ENCODE measurements around the gene CIC.

CIC gene

DNA sequence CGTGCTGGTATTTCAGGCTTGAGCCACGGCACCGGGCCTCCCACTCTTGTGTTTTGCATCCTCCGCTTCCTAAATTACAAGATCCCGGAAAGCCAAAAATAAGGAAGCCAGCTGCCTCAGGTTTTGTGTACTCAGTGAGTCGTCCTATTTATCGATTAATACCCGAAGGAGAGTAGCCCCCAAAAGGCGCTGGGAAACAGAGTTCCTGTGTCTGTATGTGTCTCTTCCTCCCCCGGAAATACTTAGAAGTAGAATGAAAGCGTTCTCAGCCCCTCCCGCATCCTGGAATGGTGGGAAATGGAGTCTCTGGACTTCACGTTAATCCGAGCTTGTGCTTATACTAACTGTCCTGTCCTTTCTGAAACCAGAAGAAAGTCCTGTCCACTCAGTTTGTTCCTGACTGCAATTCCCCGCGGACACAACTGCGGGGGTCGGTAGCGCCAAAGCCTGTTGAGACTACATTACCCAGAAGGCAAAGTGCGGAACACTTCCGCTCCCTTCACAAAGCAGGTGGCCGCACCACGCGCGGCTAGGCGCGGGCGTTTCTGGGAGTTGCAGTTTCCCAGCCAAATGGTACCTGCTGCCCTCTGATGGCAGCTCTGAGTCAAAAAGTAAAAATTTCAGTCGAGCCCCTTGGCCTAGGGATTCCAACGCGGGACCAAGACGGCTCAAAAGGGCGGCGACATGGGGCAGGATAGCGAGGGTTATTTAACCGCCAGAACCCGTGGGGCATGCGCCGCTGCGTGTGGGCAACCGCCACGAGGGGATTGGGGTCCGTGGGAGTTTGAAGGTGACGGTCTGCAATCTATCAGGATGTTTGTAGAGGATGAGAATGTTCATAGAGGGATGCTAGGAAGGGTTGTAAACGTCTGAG, 24.5 kb upstream of the CIC start:
- peak; percentile 87 for DNase-seq (ENCODE audit: low read depth)

DNA sequence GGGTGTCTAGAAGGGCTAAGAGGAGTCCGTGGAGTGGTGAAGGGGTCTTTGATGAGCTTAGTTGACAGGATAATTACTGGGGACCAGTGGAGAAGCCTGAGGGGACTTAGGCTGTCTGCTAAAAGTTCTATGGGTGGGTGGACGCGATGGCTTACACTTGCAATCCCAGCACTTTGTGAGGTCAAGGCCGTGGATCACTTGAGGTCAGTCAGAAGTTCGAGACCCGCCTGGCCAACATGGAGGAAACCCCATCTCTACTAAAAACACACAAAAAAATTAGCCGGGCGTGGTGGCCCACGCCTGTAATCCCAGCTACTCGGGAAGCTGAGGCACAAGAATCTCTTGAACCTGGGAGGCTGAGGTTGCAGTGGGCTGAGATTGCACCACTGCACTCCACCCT, 23.8 kb upstream of the CIC start:
- no peak for DNase-seq (ENCODE audit: low read depth)

DNA sequence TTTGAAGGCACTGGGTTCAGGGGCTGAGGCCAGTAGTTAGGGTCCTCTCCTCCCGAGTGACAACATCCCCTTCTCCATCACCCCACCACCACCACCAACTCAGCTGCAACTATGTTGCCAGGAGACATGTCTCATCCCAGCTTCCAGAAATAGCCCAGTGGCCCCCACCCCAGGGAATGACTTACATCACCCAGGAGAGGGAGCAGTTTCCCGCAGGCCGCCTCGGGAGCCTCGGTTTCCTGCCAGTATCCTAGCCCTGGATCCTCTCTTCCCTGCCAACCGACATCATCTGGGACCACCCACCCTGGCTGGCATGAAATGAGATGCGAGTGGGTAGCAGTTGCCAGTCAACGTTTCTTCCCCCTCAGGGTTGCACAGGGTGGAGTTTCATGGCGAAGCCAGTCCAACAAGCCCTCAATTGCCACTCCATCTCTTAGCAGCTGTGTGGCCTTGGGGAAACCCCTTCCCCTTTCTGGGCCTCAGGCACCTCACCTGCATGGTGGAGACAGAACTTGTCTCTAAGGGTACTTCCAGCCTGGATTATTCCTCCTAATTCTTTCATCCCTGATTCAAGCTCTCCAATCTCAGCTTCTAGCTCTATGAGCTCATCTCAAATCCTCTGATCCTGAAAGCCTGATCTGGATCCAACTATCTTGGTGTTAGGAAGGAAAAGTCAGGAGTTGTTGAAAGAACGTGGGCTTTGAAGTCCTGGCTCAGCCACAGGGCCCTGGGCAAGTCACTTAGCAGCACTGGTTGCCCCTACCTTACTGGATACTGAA, 22.7 kb upstream of the CIC start:
- DNase-seq (ENCODE audit: low read depth) = no peak

DNA sequence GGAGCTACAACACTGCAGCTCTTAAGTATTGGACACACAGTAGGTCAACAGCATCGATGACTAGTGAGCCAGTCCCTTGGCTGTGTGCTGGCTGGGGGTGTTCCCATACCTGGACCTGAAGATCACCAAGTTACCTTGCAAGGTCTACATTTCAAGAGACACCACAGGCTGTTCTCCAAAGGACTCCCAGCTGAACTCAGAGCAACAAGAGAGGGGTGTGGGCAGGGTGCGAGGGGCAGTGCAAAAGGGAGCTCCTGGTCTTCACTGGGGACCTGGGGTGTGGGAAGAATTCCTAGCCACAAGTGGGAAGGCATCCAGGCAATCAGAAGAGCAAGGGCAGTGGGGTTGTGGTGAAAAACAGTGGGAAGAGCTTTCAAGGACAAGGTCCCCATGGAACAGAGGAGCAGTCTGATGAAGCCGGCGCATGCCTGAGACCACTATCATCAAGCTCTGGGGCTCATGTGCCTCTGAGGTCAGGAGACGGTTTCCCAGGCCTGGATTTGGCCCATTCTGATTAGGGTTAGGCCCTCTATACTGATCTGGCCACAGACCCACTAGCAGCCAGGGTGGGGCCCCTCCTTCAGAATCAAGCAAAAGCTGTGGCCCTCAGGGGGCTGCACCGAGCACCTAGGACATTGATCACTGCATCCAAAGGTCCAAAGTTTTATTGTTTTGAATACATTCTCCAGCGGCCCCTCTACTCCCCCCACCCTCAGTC, 22.0 kb upstream of the CIC start:
- DNase-seq (ENCODE audit: low read depth) = no peak

DNA sequence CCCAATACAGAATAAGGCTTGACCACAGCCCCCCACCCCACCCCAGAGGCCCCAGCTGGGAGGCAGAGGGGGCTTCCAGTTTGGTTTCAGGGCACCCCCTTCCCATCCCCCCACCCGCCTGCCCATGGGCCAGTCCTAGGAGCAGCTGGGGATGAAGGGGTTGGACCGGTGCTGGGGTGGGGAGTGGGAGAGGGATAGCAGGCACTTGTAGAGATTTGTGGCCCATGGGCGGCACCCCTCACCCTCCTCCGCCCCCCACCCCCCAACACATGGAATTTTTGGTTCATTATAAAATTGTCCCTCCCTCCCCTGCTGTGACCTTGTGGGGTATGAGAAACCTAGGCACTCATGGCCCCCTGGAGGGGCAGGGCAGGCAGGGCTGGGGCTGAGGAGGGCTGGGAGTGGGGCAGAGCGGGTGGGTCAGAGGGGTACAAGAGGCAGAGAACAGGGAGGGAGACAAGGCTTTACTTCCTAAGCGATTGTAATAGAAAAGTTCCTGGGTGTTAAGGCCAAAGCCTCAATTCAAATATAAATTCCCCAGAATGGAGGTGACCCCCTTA, 21.3 kb upstream of the CIC start:
- no peak for DNase-seq (ENCODE audit: low read depth)

DNA sequence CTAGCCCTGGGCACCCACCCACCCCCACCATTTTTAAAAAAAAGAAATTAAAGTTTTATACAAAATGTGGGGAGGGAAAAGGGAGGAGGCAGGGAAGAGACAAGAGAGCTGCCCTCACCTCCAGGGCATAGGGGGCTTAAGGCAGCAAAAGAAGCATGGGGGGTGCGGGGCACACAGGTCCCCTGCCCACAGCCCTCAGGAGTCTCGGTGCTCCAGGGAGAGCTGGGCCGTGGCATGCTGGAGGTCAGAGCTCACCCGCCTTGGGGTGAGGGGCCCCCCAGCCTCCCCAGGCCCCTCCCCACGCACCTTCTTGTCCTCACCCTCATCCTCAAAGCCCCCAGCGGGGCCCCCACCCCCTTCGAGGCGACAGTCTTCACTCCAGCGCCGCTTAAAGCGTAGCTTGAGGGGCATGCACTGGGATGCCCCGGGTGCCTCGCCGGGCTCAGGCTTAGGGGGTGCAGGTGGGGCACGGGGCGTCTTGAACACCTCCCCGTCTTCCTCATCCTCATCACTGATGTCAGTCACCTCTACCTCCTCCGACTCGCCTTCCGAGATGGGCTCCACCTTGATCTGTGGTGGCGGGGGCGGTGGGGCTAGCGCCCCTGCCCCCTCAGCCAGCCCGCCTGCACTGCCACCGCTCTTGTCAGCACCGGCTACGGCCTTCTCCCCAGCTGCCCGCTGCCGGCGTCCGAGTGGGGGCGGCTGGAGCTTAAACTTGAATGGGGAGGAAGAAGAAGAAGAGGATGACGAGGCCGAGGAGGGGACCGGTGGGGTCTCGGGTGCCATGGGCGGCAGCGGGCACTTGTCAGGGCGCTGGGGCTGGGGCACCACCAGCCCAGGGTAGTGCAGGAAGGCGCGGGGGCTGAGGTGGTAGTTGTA, 20.5 kb upstream of the CIC start:
- DNase-seq (ENCODE audit: low read depth) = no peak

DNA sequence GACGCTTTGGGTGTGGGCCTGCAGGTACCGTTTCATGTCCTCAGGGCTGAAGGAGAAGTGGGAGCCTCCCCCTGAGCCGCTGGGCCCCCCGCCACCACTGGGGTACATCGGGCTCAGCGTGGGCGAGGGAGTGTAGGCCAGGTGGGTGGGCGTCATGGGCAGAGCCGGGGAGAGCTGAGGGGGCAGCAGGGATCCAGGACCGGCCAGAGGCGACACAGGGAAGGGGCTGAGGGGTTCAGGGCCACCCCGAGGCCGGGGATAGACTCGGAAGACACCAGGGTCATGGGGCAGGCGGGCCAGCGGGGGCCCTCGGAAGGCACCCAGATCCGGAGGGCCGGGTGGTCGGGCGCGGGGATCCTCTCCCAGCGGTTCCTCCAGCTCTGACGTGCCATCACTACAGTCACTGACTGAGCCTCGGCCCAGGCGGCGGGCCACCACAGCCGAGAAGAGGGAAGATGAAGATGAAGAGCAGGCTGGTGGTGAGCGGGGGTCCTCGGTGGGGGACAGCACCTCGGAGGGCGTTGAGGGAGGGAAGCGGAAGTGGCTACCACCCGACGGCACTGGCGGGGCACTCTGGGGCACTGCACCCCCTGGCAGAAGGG, 19.8 kb upstream of the CIC start:
- DNase-seq (ENCODE audit: low read depth) = no peak

DNA sequence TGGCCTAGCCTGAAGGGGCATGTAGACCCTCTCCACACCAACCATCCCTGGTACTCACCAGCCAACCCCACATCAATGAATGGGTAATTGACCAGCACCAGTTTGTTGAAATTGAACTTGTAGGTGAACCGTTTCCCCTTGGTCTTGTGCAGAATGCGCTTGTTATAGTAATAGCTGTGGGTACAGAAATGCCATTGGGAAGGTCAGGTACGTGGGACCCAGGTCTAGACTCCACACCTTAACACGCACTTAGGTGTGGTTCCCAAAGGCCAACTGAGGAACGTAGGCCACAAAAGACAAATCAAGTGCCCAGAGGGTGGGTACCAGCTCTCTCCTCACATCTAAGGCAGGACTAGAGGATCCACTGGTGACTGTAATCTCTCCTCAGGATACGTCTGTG, 19.3 kb upstream of the CIC start:
- DNase-seq (ENCODE audit: low read depth) = no peak

DNA sequence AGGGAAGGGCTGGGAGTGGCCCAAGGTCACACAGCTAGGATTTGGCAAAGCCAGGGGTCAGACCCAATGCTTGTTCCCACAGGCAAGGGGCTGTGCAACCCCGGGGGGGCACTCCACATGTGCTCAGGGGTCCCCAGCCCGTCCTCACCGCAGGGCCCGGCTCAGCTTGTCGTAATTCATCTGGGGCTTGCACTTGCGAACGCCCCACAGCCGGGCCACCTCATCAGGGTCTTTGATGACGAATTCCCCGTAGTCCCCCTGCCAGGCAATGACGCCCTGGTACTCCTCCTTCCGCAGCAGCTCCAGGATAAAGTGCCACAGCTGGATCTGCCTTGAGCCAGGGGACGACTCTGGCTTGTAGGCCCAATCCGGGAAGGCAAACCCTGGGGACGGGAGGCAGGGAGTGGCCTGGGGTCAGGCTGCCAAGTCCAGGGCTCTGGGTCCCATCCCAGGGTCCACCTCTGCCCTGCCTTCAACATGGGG, 18.8 kb upstream of the CIC start:
- DNase-seq (ENCODE audit: low read depth) = no peak

DNA sequence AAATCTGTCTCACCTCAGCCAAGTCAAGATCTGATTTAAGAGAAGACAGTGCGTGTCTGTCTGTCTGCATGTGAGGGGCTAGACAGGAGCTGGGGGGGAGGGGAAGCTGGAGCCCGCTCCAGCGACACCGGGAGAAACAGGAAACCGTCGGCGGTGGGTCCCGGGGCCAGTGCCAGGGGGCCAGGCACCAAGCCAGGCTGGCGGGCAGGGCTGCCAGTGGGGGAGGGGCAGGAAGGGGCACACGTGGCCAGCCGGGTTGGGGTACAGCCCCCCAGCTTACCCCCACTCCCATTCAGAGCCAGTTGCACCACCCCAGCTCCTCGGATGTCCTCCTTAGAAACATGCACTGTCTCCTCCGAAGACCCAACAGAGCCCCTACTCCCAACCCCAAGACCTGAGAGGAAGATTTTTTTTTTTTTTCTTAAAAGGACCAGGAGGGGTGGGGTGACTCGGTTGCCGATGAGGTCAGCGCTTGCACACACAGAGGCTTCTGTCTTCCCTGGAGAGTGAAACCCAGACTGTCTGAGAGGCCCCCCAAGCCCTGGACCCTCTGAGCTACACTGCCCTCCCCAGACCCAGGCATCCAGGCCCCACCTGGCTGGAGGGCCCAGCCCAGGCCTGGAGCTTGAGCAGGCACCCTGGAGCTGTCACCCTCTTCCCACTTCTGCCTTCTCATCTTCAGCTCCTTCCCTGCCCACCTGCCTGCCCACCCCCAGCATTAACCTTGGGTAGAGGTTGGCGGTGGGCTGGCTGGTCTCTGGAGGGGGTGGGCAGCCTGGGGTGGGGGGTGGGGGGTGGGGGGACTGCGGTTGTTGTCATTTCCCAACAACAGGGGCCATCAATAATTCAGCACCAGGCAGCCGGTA, 18.2 kb upstream of the CIC start:
- no peak for DNase-seq (ENCODE audit: low read depth)

DNA sequence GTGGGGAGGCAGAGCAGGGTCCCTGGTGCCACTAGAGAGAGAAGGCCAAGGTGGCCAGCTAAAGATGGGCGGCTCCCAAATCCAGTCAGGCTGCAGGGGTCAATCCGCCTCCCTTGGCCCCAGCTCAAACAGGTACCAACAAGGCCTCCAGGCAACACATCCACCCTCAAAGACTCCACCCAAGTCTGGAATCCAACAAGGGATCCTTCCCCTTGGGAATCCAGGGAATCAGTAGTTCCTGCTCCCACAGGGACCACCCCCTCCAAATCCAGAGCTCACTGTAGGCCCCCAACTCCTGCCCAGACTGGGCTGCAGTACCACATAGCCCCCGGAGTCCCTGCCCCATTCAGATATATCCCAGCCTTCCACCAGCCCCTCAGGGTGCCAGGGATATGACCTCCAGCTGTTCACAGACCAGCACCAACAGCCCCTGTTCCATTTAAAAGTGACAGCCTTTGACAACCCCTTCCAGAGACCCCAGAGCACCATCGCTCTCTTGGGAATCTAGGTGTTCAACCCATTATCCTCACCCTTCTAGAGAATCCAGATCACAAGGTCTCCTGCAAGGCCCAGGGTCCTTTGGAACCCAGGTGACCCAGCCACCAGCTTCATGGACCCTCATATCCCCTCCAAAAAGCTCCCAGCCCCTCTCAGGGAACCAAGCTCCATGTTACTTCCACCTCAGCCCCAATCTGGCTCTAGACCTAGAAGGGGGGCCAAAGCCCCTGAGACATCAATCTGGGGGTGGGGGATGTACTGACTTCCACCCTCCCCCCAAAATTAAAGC, 17.3 kb upstream of the CIC start:
- DNase-seq (ENCODE audit: low read depth) = no peak

DNA sequence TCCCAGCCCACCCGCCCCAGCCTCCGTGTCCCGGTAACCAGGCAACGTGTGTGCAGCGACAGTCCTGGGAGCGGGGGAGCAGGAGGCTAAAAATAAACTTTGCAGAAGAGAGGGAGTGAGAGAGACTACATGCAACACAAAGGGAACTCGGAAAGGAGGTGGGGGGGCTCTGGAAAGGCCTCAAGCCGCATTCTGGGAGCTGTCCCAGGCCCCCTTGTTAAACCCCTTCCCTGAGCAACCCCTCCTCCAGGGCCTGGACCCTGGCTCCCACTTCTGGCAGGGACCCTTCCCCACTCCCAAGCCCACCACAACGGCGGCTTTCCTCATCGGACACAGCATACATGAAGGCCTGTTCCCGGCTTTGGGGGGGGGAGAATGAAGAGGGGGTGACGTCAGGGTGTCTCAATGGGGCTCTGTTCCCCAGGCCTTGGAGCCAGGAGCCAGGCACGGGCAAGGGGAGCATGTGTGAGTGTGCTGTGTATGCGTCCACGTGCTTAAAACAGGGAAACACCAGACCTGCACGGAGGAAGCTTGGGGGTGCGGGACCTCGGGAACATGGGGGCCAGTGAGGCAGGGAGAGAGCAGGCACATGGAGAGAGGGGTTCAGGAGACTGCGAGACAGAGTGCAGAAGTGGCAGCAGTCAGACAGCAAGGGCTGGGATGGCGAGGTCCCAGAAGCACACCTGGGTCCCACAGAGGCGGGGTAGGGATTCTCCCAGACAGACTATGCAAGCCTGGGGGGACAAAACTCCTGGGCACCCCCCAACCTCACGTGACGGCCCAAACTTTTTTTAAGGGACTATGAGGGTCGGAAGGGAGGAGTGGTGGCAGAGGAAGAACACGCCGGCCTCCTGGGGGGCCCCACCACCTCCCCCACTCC, 16.4 kb upstream of the CIC start:
- no peak for DNase-seq (ENCODE audit: low read depth)

DNA sequence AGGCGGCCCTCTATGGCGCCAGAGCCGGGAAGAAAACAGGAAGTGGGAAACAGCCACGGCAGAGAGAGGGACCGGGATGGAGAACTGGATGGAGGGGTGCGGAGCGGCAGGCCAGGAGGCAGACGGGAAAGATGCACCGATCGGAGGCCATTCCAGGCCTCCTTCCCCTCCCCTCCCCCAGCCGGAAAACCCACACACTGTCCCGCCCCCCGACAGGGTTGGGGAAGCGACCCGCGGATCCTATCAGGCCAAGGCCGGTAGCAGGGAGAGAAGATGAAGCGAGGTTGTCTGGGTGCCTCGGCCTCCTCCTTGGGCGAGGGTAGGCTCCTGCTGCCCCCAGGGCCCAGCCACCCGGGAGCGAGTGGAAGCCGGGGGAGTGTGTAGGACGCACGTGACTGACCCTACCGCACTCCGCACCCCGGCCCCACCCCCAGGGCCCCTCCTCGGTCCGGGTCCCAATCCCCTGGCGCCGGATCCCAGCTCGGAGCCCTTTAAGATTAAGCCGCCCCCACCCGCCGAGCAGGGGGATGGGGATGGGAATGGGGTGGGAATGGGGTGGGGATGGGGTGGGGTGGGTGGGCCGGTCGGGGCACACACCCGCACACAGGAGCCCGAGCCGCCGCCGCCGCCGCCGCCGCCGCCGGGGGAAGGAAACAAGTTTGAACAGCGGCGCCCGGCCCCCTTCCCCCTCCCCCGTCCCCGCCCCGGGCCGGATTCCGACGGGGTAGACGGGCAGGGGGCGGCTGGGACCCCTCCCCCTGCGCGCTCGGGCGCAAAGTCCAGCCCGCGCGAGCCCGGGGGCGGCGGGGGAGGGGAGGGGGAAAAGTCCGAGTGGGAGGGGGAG, 15.6 kb upstream of the CIC start:
- no peak for DNase-seq (ENCODE audit: low read depth)

DNA sequence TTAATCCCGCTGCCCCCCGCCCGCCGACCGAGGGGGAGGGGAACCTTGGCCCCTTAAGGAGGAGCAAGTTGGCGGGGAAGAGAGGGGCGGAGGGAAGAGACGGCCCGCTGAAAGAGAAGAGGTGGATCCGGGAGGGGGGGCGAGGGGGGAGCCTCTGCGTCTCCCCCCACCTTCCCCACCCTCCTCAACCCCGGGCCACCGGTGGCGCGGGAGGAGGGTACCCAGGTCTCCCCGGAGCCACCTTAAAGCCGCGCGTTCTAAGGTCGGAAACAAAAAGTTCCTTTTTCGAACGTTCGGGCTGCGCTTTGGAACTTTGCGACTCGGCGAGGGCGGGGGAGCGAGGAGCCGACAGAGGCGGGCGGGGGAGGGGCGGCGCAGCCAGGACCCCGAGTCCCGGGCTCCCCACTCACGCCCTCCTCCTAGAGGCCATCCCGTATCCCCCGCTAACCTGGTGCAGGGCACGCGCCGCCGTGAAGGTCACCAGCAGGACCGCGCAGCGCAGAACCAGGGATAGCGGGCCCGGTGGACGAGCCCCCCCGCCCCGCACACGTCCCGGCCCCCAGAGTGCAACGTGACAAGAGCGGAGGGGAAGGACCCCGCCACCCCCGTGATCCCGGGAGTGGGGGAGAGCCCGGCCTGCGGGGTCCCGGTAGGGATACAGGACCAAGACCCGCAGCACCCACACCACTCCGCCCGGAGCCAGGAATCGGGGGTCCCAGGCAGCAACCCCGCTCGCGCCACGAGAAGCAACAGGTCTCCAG, 14.8 kb upstream of the CIC start:
- DNase-seq (ENCODE audit: low read depth) = peak; percentile 58

DNA sequence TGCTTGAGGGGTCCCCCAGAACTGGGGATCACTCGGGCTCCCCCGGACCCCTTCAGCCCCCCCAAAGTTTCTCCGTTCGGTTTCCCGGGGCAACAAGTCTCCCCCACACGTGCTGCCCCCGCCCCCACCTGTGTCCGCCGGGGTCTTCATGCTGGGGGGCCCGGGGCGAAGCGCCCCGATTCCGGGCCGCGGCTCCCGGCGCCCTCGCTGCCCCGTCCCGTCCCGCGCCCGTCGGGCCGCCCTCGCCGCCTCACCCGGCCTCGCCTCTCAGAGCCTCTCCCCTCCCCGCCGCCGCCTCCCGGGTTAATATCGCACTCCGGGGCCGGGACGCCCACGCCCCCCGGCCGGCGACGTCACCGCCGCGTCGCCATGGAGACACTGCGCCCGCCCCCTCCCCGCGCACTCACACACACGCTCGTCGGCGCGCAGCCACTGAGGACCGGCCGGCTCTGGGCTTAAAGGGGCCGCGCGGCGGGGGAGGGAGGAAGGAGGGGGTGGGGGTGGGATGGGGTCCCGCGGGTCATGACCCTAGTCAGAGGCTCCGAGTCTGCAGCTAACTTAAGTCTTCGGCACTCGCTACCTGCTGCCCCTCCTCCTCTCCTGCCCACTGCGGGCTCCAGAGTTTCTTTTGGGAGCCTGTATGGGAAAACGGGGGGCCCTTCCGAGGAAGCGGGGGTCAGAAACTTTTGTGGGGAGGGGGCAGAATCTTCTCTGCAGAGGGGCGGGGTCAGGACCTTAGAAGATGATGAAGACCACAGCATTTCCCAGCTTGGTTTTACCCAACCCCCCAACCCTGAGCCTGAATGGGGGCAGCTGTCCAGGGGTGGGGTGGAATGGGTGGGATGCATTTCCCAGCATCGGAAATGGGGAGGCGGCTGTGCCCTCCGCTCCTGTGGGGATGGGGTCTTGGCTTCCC, 13.9 kb upstream of the CIC start, which contains the start of gene ERF:
ERF (minus strand) TSS at position 279 of the 916 bp plus-strand sequence; CDS start at position 150, 129 bp downstream.
- peak; percentile 86 for DNase-seq (ENCODE audit: low read depth)
